ENCODE data around the gene NAXD. TPM values are rescaled to one million over a fixed set of nuclear protein-coding genes. Genes with fewer than 3 reads are reported as not detected.
"Not testable (repeated sequence)": the region's sequence is repeated elsewhere in the genome, so short reads cannot be mapped to it uniquely, and the experiment has no call there.

Gene NAXD
- total RNA-seq, 1 donor from 2014 or later = 23.7 TPM

DNA sequence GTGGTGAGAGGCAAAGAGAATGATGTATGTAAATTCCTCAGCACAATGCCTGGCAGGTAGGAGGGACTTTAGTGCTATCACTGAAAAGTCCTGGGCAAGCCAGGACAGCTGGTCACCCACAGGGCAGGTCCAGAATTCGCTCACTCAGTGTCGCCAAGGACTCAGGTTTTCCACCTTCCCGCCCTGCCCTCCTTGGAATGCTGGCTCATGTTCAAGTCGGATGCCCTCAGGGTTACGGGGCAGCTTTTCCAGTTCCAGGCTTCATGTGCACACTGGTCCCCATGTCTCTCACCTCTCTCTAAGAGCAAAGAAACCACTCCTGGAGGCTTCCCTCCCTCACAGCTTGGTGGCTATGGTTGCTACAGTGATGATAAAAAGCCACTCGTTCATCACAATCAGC, 24.8 kb upstream of the NAXD start:
- intact Hi-C loops (cut with DNase I) = loop anchor here (5.0 kb wide), 2 partner anchors 227 to 457 kb away; no protein-coding TSS in a partner anchor
- DNase-seq (ENCODE audit: low spot score) = no peak

DNA sequence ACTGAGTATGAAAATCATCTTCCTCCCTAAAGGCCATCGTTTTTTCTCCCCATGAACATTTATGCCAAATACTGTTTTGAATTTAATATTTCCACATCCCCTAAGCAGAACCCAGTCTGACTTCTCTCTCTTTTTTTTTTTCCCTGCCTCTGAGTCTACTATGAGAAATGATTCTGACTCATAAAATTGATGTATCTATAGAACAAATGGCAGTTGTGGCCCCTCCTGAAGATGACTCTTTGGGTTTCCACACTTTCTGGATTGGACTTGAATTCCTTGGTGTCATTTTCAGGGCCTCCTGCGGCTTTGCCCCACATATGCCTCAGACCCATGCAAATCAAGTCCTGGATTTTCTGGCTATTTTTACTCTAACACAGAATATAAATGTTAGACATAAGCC, 22.7 kb upstream of the NAXD start:
- intact Hi-C loops (cut with DNase I) = loop anchor here (5.0 kb wide), 2 partner anchors 225 to 455 kb away; no protein-coding TSS in a partner anchor
- DNase-seq (ENCODE audit: low spot score) = no peak

DNA sequence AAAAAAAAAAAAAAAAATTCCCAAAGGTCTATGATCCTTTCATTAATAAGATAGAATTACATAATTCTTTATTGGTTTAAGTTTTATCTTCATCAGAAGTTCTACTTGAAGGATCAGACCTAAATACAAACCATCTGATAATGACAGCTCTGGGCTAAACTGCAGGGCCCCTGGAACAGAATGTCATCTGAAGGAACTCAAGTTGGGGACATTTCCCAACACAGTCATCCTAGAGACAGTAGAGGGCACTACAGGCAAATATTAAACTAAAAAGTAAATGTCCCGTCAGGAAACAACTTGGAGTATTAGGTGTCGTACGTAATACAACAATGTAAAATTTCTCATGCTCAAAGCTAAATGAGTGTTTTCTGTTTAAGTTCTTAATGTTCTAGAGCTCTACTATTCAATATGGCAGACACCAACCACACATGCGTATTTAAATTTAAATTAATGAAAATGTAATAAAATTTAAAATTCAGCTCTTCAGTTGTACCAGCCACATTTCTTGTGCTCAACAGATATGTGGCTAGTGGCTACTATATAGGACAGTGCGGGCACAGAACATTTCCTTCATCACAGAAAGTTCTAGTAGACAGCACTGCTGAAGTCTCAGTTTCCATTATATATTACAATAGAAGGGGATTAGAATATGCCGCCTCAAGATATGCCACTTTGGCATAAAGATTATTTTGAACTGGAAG, 21.8 kb upstream of the NAXD start:
- DNase-seq (ENCODE audit: low spot score) = no peak
- intact Hi-C loops (cut with DNase I) = loop anchor here (5.0 kb wide), 2 partner anchors 224 to 454 kb away; no protein-coding TSS in a partner anchor

DNA sequence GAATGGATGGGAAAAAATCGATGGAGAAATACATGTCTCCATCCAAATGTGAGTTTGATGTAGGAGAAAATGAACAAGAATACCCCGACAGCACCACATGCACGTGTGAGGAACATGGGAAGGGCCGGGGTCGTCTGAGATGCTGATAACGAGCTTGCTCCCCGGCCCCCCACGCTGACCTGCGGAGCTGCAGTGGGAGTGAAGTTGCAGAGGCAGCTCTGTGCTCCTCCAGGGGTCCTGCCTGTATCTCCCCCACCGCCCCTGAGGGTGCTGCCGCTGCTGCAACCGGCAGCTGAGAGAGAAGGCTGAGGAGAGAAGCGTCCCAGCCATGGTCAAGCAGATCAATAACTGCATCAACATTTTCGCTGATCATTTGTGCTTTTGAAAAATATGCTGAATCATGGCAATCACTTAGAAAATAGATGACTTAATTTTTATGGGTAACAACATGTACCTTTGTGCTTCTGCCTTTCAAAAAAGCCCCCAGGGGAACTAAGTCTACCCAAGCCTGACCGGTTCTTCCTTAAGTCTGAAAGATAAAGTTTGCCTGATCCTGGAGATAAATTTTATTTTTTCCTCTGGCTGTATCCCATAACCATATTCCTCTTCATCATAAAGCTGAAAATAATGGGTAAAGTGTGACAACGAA, 18.2 kb upstream of the NAXD start:
- intact Hi-C loops (cut with DNase I) = no loop called here
- DNase-seq (ENCODE audit: low spot score) = no peak

DNA sequence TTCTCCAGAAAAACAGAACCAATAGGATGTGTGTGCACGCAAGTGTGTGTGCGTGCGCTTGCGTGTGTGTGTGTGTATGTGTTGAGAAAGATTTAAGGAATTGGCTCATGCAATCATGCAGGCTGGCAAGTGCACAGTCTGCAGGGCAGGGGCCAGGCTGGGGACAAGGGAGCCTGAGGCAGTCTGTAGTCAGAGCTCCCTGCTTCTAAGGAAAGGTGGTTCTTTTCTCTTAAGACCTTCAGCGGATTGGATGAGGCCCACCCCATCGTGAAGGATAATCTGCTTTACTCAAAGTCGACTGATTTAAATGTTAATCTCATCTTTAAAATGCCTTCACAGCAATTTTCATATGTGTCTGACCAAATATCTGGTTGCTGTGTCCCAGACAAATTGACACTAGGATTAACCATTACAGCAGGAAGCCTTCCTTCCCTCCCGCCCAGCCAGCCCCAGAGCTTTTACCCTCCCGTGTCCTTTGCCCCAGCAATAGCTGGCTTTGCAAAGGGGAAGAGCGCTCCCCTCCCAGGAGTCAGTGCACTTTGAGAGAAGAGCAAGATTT, 15.0 kb upstream of the NAXD start:
- intact Hi-C loops (cut with DNase I) = no loop called here
- no peak for DNase-seq (ENCODE audit: low spot score)

DNA sequence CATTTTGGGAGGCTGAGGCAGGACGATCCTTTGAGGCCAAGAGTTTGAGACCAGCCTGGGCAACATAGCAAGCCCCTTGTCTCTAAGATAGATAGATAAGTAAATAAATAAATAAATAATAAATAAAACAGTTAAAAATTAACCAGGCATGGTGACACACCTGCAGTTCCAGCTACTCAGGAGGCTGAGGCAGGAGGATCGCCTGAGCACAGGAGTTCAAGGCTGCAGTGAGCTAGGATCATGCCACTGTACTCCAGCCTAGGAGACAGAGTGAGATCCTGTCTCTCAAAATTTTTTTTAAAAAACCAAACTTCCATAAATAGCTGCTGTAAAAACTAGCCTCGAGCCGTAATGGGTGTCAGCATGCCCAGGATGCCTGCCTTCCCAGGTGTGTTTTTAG, 14.4 kb upstream of the NAXD start:
- no peak for DNase-seq (ENCODE audit: low spot score)
- intact Hi-C loops (cut with DNase I) = no loop called here

DNA sequence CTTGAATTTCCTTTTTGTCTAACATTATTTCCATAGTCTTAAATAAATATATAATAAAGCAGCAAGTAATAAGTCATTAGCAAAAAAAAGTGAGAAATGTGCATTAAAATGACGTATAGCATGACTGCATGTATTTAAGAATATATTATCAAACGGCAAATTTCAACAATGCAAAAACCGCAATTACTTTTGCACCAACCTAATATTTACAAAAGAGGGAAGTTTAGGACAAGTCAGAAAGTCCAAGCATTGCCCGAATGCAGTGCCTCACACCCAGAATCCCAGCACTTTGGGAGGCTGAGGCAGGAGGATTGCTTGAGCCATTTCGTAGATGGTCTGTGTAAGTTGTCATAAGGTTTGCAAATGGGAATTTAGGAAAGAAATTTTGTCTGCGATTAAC, 10.2 kb upstream of the NAXD start:
- no peak for DNase-seq (ENCODE audit: low spot score)
- intact Hi-C loops (cut with DNase I) = no loop called here

DNA sequence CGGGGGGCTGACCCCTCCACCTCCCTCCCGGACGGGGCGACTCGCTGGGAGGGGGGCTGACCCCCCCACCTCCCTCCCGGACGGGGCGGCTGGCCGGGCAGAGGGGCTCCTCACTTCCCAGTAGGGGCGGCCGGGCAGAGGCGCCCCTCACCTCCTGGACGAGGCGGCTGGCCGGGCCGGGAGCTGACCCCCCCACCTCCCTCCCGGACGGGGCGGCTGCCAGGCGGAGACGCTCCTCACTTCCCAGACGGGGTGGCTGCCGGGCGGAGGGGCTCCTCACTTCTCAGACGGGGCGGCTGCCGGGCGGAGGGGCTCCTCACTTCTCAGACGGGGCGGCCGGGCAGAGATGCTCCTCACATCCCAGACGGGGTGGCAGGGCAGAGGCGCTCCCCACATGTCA, 9.1 kb upstream of the NAXD start:
- DNase-seq (ENCODE audit: low spot score); intact Hi-C loops (cut with DNase I): not testable (repeated sequence)

DNA sequence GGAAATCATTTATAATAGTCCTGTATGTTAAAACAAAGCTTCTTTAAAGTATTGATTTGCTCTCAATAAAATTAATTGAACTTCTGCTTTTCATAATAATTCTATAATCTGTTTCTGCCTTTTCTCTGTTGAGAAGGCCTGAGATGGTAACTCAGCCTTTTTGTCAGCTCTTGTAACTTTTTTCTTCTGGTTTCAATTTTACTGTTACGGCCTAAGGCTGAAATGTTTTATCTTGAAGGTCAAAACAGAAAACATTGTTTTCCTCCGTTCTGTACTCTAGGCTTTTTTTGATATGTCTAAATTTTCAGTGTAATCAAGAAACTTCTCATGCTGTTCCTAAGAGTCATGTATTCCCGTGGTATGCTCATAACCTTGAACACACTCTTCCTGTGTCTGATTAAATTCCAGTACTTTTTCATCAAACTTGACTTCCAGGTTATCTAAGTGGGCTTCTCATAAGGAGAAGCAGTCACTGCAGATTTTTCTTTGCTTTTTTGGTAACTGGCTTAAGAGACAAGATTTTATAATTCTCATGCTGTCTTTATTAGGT, 7.6 kb upstream of the NAXD start:
- intact Hi-C loops (cut with DNase I) = no loop called here
- DNase-seq (ENCODE audit: low spot score) = no peak

DNA sequence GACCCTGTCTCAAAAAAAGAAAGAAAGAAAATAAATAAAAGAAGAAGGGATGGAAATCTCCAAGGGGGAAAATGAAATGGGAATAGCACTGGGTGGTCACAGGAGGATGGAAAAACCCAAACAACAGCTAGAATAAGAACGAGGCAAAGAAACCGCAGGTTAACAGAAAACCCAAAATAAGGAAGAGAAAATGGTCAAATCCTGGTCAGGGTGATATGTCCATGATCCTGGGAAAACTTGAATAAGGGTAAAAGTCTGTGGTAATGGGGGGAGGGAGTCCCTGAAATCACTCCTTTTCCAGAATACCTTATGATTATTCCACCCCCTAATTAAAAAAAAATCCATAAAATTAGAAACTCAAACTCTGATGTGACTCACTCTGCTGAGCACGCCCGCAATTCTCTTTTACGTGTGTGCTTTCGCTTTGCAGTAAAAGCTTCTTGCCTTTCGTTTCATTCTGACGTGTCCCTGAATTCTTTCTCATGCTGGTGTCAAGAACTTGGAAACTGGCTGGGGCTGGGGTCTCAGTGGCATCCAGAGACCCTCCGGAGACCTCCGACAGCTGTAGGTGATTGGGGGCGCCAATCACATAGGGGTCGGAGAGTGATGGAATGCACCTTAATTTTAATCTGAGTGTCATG, 4.3 kb upstream of the NAXD start:
- intact Hi-C loops (cut with DNase I) = no loop called here
- DNase-seq (ENCODE audit: low spot score) = no peak

DNA sequence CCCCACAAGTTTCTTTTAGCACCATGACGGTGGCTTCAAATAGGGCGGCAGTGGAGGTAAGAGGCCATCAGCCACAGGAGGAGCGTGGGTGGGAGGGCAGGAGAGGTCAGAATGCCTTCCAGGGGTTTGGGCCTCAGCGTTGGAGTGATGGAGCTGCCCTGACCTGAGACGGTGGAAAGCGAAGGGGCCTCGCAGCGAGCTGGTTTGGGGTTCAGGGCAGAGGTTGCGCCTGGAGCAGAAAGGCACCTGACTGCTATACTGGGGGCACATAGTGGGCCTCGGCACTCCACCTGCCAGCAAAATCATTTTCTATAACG, 382 bp upstream of the NAXD start:
- DNase-seq (ENCODE audit: low spot score) = no peak
- intact Hi-C loops (cut with DNase I) = loop anchor here (2.0 kb wide), 1 partner anchor 98 kb away; the partner anchor contains the start of gene ING1

DNA sequence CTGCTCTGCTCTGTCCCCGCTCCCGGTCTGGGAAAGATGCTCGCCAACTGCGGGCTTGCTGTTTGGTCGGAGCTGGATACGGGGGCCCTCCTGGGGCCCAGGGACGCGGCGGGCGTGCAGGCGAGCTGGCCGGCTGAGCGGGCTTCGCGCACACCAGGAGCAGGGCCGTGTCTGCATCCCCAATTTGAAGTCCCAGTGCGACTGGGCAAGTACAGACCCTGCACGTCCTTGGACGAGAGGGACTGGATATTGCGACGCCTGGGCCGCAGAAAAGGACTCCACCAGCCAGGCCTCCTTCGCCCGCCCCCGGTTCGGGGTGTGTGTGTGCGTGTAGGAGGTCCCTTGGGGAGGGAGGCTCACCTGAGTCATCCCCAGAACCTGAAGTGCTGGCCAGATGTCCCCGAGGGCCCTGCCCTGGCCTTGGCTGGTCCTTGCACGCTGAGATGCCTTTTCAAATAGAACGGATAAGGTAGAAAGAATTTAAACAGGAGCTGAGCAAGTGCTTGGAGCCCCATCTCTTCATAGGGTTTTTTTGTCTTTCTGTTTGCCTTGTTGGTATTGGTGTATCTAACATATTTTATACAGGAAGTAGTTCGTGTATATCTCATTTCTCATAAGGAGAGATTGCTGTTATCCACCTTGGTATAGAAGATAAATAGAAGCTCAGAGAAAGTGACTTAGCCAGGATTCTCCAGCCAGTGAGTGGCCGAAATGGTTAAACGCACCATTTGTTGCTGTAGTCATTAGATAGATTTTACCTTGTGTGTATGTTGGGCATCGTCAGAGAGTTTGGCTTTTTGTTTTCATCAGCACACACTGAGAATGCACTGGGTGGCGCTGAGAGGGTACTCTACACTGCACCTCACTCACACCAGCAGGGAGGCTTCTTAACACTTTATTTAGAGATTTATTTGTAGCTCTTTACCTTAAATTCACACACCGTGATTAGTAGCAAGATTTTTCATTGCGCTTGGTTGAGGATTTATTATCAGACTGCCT, 1.1 kb downstream of the NAXD start:
- intact Hi-C loops (cut with DNase I) = no loop called here
- DNase-seq (ENCODE audit: low spot score) = no peak

DNA sequence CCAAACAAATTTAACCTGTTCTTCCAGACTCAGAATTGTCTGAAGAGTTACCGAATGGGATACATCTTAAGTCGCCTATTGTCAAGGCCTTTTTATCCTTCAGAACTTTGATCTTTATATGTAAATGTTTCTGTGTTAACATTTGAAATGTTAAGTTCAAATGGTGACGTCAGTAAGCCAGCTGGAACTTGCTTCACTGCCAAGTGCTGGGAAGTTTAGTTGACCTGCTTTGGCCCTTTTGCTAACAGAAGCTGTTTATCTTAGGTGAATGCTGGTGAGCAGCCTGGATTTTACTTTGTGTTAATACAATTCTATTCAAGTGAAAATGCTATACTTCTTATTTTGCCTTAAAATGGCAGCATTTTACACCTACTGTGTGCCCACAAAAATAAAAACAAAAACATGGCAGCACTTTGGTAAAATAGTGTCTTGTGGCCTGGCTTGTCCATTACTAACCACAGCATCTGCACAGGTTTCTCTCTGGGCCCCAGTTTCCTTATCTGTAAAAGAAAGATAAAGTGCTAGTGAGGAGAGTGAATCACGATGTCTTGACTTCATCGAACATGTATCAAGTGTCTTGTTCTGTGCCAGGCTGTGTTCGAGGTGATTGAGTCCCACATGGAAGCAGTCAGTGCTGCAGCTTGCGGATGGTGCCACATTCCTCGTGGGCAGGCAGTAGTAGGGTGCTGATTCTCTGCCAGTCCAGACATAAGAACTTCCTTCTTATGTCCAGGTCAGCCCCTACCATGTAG, 2.2 kb downstream of the NAXD start:
- intact Hi-C loops (cut with DNase I) = no loop called here
- DNase-seq (ENCODE audit: low spot score) = no peak

DNA sequence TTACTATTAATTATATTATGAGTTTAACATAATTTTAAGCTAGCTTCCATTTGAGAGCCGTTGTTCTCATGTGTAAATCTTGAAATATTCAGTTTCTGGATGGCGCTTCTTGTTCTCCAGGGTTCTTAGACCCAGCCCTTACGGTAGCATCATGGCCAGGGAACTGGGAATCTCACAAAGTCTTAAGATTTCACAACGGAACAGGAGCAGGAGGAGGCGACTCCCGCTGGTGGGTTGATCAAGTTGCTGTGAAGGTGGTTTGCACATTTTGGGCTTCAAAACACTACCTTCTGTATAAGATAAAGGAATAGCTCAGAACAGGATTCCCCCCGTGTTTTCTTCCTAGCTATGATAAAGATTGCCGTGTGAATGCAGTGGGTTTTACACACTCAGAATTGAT, 2.8 kb downstream of the NAXD start:
- no peak for DNase-seq (ENCODE audit: low spot score)
- intact Hi-C loops (cut with DNase I) = no loop called here

DNA sequence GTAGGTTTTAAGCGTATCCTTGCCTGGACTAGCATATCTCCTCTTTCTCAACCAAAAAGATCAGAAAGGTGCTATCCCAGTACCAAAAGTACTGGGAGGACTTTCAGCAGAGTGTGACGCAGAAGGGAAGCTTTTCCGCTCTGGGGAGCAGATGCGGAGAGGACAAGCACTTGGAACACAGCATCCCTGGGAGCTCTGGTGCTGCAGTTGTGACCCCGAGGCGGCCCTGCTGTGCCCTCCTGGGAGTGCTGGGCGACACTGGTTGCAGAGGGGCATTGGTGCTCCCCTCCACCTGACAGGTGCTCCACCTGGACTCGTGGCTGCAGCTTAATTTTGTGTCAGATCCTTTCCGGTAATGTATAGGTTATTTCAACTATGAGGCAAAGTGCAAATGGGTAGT, 3.4 kb downstream of the NAXD start:
- no peak for DNase-seq (ENCODE audit: low spot score)
- intact Hi-C loops (cut with DNase I) = no loop called here

DNA sequence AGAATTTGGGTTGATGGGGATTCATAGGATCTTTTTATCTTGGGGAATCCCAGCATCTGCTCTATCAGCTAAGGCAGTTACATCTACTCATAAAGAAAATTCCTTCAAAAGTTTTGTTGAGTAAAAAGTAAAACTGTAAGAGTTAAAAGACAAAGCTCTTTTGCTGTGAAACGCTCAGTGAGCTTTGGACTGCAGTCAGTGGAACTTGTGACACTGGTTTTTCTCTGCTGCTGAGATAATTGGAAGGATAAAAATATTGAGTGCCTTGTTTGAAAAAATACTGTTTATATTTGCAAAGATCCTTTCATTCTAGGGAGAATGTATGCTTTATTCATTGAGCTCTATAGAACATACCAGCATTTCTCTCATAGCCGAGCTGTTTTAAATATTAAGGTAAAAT, 5.3 kb downstream of the NAXD start:
- DNase-seq (ENCODE audit: low spot score) = no peak
- intact Hi-C loops (cut with DNase I) = no loop called here

DNA sequence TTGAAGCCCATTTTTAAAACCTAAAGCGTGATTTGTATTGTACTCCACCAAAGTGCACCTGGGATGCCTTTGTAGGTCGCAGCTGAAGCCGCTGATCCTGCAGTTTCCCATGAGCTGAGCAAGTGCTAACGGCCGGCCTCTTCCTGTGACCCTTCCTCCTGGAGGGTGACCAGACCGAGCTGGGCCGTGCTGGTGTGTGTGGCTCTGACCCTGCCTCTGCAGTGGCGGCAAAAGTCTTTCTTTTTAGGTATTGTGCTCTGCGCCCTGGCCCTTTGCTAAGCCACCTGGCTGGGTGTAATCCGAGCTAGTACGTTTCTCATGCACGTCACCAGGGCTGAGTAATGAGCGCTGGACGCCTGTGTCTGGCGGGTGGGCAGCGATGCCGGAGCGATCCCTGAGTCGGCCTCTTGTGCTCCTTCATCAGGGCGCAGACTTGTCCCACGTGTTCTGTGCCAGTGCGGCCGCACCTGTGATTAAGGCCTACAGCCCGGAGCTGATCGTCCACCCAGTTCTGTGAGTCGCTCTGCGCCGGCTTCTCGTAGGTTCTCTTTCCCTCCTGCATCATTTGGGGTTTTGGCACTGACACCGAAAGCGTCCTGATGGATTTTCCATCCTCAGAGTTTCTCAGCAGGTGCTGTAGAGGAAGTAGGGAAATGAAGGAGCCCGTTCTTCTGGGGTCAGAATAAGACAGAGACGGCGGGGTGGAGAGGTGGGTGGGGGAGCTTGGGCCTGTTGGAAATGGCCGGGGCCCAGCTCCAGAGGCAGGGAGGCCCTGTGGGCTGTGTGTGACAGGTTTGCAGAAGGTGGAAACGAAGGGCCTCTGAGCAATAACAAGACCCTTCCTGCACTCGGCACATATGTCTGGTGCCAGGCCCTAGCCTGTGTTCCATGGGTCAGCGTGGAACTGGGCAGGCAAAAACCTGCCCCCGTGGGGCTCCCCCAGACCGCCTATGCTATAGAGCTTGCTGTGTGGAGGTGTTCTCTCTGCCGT, 9.7 kb downstream of the NAXD start:
- intact Hi-C loops (cut with DNase I) = no loop called here
- DNase-seq (ENCODE audit: low spot score) = no peak
